Vagina (tissue), 2 donors: ENCODE data around the gene SLC1A1. TPM values are rescaled to one million over a fixed set of nuclear protein-coding genes. Genes with fewer than 3 reads are reported as not detected.

ENCODE experiments used
- DNase-seq, 2 donors: peaks; one replicate each; pipeline ENCODE4 v3.0.0-alpha.2; 2017; ENCODE audit errors: extremely low spot score in 2 of 2
- H3K27ac ChIP-seq: fragments of 200-600 bp; sonication (generic); one replicate; pipeline ENCODE4 v1.5.1; 2019
- H3K27me3 ChIP-seq: fragments of 200-600 bp; sonication (generic); one replicate; pipeline ENCODE4 v1.5.1; 2019
- H3K36me3 ChIP-seq, 2 donors: fragments of 200-600 bp; sonication (generic); one replicate each; pipeline ENCODE4 v1.5.1; 2017 to 2019
- H3K4me1 ChIP-seq: fragments of 200-600 bp; sonication (generic); one replicate; pipeline ENCODE4 v1.5.1; 2019
- H3K4me3 ChIP-seq, 2 donors: fragments of 200-600 bp; sonication (generic); 1 replicate in 1 of 2; 2 replicates in 1 of 2; pipeline ENCODE4 v1.5.1; 2016 to 2019
- H3K9me3 ChIP-seq: fragments of 200-600 bp; sonication (generic); one replicate; pipeline ENCODE4 v1.5.1; 2019
- POLR2A ChIP-seq, 2 donors: fragments of 450-650 bp; IDR thresholded peaks; one replicate each; pipeline ENCODE4 v1.6.1; 2017; ENCODE audit warnings: antibody characterized with exemption in 2 of 2, mild to moderate bottlenecking in 2 of 2, moderate library complexity in 2 of 2
- POLR2AphosphoS5 ChIP-seq, 2 donors: sonication (generic); formaldehyde crosslinking; IDR thresholded peaks; one replicate each; pipeline ENCODE4 v1.9.0; 2017; ENCODE audit warnings: antibody characterized with exemption in 2 of 2, mild to moderate bottlenecking in 2 of 2, low read depth in 1 of 2; ENCODE audit not compliant: insufficient read depth in 1 of 2
- intact Hi-C: fragments of 100-400 bp; cut with DNase I; formaldehyde crosslinking; loops from one replicate; pipeline ENCODE4 v1.15.1; 2023
- total RNA-seq: library from RNA; depleted of rRNA; stranded (reverse); fragments of >200 nt; gene quantifications from one replicate; pipeline ENCODE4 v1.2.3, GENCODE V29; 2016
- TF ChIP-seq, protein P1 (sequence below), 3 experiments: fragments of 450-650 bp in 2 of 3; fragments of 200-600 bp in 1 of 3; sonication (generic) in 1 of 3; IDR thresholded peaks; one replicate each; pipeline ENCODE4 v1.5.1; 2017 to 2019; ENCODE audit warnings: antibody characterized with exemption in 3 of 3, mild to moderate bottlenecking in 2 of 3, moderate library complexity in 2 of 3

Gene SLC1A1
- total RNA-seq, 1 donor from 2014 or later: 1.5 TPM

DNA sequence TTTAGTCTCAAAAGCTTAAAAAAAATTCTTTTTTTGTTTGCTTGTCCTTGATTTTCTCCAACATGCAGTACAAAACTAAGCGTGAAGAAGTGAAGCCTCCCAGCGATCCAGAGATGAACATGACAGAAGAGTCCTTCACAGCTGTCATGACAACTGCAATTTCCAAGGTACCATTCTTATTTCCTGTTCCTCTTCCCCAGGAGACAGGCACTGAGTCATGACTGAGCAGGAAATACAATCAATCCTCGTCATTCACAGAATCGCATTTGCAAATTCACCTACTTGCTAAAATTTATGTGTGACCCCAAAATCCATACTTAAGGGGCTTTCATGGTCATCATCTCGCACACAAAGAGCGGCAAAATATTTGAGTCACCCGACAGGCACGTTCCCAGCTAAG lies 77.3 kb downstream of the SLC1A1 start:
- no peak overlapping the region for H3K4me3 ChIP-seq
- H3K9me3 ChIP-seq: no peaks in the 10 kb centered on the region
- no peak overlapping the region for H3K27ac ChIP-seq
- DNase-seq: no peak
- TF ChIP-seq POLR2AphosphoS5 (IDR thresholded peaks at IDR 0.05; ENCODE audit: insufficient read depth in 1 of 2, low read depth in 1 of 2): no peak
- TF ChIP-seq, protein P1, sequence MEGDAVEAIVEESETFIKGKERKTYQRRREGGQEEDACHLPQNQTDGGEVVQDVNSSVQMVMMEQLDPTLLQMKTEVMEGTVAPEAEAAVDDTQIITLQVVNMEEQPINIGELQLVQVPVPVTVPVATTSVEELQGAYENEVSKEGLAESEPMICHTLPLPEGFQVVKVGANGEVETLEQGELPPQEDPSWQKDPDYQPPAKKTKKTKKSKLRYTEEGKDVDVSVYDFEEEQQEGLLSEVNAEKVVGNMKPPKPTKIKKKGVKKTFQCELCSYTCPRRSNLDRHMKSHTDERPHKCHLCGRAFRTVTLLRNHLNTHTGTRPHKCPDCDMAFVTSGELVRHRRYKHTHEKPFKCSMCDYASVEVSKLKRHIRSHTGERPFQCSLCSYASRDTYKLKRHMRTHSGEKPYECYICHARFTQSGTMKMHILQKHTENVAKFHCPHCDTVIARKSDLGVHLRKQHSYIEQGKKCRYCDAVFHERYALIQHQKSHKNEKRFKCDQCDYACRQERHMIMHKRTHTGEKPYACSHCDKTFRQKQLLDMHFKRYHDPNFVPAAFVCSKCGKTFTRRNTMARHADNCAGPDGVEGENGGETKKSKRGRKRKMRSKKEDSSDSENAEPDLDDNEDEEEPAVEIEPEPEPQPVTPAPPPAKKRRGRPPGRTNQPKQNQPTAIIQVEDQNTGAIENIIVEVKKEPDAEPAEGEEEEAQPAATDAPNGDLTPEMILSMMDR (IDR thresholded peaks at IDR 0.05): no peak
- no peak for TF ChIP-seq POLR2A (IDR thresholded peaks at IDR 0.05)
- no peaks in the 10 kb centered on the region for H3K36me3 ChIP-seq
- no peaks in the 10 kb centered on the region for H3K4me1 ChIP-seq
- H3K27me3 ChIP-seq: no peaks in the 10 kb centered on the region
- intact Hi-C loops: no loop called here

DNA sequence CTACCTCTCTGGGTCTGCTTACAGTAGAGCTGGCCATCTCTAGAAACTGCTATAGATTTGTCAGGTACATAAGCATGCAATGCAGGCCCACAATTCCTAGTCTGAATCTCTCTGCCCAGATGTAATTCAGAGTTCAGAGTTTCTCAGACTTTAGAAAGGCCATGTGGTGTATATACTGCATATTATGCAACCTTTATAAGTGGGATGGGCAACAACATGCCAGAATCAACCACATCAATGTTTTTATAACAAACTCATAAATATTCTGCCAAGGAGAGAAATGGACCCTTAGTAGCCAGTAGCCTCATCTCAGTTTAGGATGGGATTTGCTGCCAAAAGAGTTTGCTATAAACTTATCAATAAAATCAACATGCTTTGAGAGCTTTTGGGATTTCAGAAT lies 78.8 kb downstream of the SLC1A1 start:
- H3K4me3 ChIP-seq: no peak overlapping the region
- DNase-seq: no peak
- H3K27ac ChIP-seq: no peak overlapping the region
- no peaks in the 10 kb centered on the region for H3K4me1 ChIP-seq
- no peaks in the 10 kb centered on the region for H3K36me3 ChIP-seq
- no peaks in the 10 kb centered on the region for H3K27me3 ChIP-seq
- intact Hi-C loops: no loop called here
- TF ChIP-seq, protein P1 (IDR thresholded peaks at IDR 0.05): no peak
- TF ChIP-seq POLR2AphosphoS5 (IDR thresholded peaks at IDR 0.05; ENCODE audit: insufficient read depth in 1 of 2, low read depth in 1 of 2): no peak
- TF ChIP-seq POLR2A (IDR thresholded peaks at IDR 0.05): no peak
- no peaks in the 10 kb centered on the region for H3K9me3 ChIP-seq

DNA sequence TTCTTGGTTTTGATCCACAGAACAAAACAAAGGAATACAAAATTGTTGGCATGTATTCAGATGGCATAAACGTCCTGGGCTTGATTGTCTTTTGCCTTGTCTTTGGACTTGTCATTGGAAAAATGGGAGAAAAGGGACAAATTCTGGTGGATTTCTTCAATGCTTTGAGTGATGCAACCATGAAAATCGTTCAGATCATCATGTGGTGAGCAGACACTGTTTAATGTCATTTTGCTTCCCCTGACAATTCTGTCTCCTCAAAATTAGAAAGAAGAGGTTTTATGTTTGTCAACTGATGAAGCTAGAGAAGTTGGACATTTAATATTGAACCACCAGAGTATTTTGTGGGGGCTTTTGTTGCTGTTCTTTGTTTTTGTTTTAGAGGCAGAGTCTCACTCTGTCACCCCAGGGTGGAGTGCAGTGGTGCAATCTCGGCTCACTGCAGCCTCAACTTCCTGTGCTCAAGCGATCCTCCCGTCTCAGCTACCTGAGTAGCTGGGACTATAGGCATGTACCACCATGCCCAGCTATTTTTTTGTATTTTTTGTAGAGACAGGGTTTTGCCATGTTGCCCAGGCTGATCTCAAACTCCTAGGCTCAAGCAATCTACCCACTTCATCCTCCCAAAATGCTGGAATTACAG lies 82.0 kb downstream of the SLC1A1 start:
- no peak for TF ChIP-seq POLR2A (IDR thresholded peaks at IDR 0.05)
- TF ChIP-seq, protein P1 (IDR thresholded peaks at IDR 0.05): no peak
- TF ChIP-seq POLR2AphosphoS5 (IDR thresholded peaks at IDR 0.05; ENCODE audit: insufficient read depth in 1 of 2, low read depth in 1 of 2): no peak
- DNase-seq: no peak

DNA sequence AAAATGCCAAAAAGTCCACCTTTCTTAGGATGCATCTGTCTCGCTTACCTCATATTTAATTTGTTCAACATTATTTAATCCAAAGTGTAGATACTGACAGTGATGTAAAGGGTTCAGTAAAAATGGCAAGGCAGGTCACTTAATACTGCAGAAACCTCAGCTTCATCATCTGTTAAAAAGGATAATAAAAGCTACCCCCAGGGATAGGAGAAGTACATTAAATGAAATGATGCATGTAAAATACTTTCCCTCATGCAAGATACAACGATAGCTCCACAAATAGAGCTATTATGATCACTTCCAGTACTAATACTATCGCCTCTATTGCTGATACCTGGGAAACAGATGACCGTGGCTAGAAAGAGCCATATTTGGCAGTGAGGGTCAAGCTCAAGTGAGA lies 82.9 kb downstream of the SLC1A1 start:
- Histone ChIP-seq H3K36me3 (no peaks in the 10 kb centered on the region), H3K27me3 (no peaks in the 10 kb centered on the region), H3K9me3 (no peaks in the 10 kb centered on the region), H3K27ac (no peak overlapping the region), H3K4me1 (no peaks in the 10 kb centered on the region), H3K4me3 (no peak overlapping the region)
- TF ChIP-seq, protein P1 (IDR thresholded peaks at IDR 0.05): no peak
- TF ChIP-seq POLR2AphosphoS5 (IDR thresholded peaks at IDR 0.05; ENCODE audit: insufficient read depth in 1 of 2, low read depth in 1 of 2): no peak
- no peak for TF ChIP-seq POLR2A (IDR thresholded peaks at IDR 0.05)
- DNase-seq: no peak
- intact Hi-C loops: no loop called here

More for the DNA sequence above, 82.0 kb downstream of the SLC1A1 start:
- Histone ChIP-seq H3K4me1 (no peaks in the 10 kb centered on the region), H3K36me3 (no peaks in the 10 kb centered on the region), H3K27me3 (no peaks in the 10 kb centered on the region), H3K9me3 (no peaks in the 10 kb centered on the region), H3K27ac (no peak overlapping the region), H3K4me3 (no peak overlapping the region)
- intact Hi-C loops: no loop called here

DNA sequence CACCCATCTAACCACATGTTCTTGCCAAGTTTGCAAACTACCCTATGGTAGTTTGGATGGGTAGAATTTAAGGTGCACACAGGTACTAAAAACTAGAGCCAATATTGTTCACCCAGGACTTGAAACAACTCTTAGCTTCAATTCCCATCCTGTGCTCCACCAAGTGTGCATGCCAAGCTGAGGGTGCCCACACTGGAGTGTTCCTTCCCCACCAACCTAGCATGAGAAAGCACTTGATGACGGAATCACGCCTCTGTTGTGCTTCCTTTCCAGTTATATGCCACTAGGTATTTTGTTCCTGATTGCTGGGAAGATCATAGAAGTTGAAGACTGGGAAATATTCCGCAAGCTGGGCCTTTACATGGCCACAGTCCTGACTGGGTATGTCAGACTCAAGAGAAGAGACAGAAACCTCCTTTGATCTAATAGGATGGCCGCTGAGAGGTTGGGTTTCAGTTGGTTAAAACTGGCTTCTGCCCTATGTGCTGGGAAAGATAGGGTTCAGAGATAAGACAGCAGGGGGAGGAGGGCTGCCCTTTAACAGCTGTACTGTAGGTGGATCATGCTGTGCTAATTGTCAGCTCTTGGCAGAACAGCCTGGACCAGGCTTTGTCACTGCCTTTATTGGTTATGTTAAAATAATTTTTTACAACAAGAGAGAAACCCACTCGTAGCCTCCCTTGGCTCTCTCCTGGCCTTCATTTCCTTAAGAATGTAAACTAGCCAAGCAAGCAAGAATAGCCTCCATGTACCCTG lies 83.5 kb downstream of the SLC1A1 start:
- H3K4me1 ChIP-seq: no peaks in the 10 kb centered on the region
- no peaks in the 10 kb centered on the region for H3K36me3 ChIP-seq
- H3K27me3 ChIP-seq: no peaks in the 10 kb centered on the region
- DNase-seq: no peak
- intact Hi-C loops: no loop called here
- TF ChIP-seq, protein P1 (IDR thresholded peaks at IDR 0.05): no peak
- no peak for TF ChIP-seq POLR2AphosphoS5 (IDR thresholded peaks at IDR 0.05; ENCODE audit: insufficient read depth in 1 of 2, low read depth in 1 of 2)
- no peak overlapping the region for H3K27ac ChIP-seq
- no peak overlapping the region for H3K4me3 ChIP-seq
- no peaks in the 10 kb centered on the region for H3K9me3 ChIP-seq
